Thyroid gland (tissue), 4 donors: ENCODE measurements around the gene SDCCAG8. TPM values are rescaled to one million over a fixed set of nuclear protein-coding genes. Genes with fewer than 3 reads are reported as not detected.

ENCODE experiments used
- DNase-seq, 2 donors: peaks; one replicate each; pipeline ENCODE4 v3.0.0-alpha.2; 2019
- H3K27ac ChIP-seq, 3 donors: fragments of 200-600 bp; sonication (generic); 1 replicate in 2 of 3; 2 replicates in 1 of 3; pipeline ENCODE4 v1.5.1; 2016 to 2019; ENCODE audit warnings: mild to moderate bottlenecking in 1 of 3, moderate library complexity in 1 of 3
- H3K27me3 ChIP-seq: fragments of 200-600 bp; sonication (generic); one replicate; pipeline ENCODE4 v1.5.1; 2019
- H3K36me3 ChIP-seq, 2 donors: fragments of 200-600 bp; sonication (generic); one replicate each; pipeline ENCODE4 v1.5.1; 2016 to 2019
- H3K4me1 ChIP-seq, 2 donors: fragments of 200-600 bp; sonication (generic); one replicate each; pipeline ENCODE4 v1.5.1; 2017 to 2019
- H3K4me3 ChIP-seq, 3 donors: fragments of 200-600 bp; sonication (generic); replicated peaks in 1 of 3; 1 replicate in 2 of 3; 2 replicates in 1 of 3; pipeline ENCODE4 v1.5.1; 2016; ENCODE audit warnings: mild to moderate bottlenecking in 1 of 3
- H3K9me3 ChIP-seq: fragments of 200-600 bp; sonication (generic); one replicate; pipeline ENCODE4 v1.5.1; 2017
- CTCF ChIP-seq, 6 experiments: fragments of 200-600 bp in 3 of 6; fragments of 450-650 bp in 3 of 6; sonication (generic) in 3 of 6; IDR thresholded peaks; one replicate each; pipeline ENCODE4 v1.5.1; 2016 to 2019; ENCODE audit warnings: antibody characterized with exemption in 6 of 6, mild to moderate bottlenecking in 2 of 6, inconsistent platforms in 1 of 6, moderate library complexity in 1 of 6
- POLR2A ChIP-seq, 2 donors: fragments of 450-650 bp; IDR thresholded peaks; one replicate each; pipeline ENCODE4 v1.6.1; 2017; ENCODE audit warnings: antibody characterized with exemption in 2 of 2, mild to moderate bottlenecking in 2 of 2, moderate library complexity in 1 of 2
- WGBS, 2 donors: methylation state at CpG; one replicate each; pipeline ENCODE4 v1.1.5; 2017; 5-methylcytosine and 5-hydroxymethylcytosine counted together
- intact Hi-C: fragments of 100-400 bp; cut with DNase I; formaldehyde crosslinking; loops from one replicate; pipeline ENCODE4 v1.15.1; 2023
- total RNA-seq, 4 donors: library from RNA; depleted of rRNA; stranded (reverse); fragments of >200 nt; gene quantifications; one replicate each; pipeline ENCODE4 v1.2.3, GENCODE V29; 2016

The SDCCAG8 gene
- total RNA-seq, 4 donors from 2014 or later: 105 to 193 (median 115) TPM

GRCh38 chr1:243523766-243524165 is 267.9 kb downstream of the SDCCAG8 start:
- H3K27me3 ChIP-seq: no peaks in the 10 kb centered on the region
- no peaks in the 10 kb centered on the region for H3K9me3 ChIP-seq
- WGBS, 2 donors: 94 to 96% methylated on average over 5 of the region's 5 CpGs
- no peak overlapping the region for H3K4me3 ChIP-seq
- no peak overlapping the region for H3K27ac ChIP-seq
- H3K36me3 ChIP-seq: no peaks in the 10 kb centered on the region
- intact Hi-C loops: no loop called here
- no peak for DNase-seq
- peaks cover 7 to 14% of the 10 kb centered on the region in 2 donors for H3K4me1 ChIP-seq
- no peak for TF ChIP-seq CTCF (IDR thresholded peaks at IDR 0.05)
- no peak for TF ChIP-seq POLR2A (IDR thresholded peaks at IDR 0.05)

- intact Hi-C loops: no loop called here
- 31 to 32% methylated on average over 2 of the region's 2 CpGs for WGBS, 2 donors
- Histone ChIP-seq H3K27me3 (no peaks in the 10 kb centered on the region), H3K36me3 (no peaks in the 10 kb centered on the region), H3K4me1 (peaks cover 7 to 18% of the 10 kb centered on the region in 2 donors), H3K4me3 (no peak overlapping the region), H3K27ac (peak overlapping the region; percentile 53 to 74 (median 72)), H3K9me3 (no peaks in the 10 kb centered on the region)
- TF ChIP-seq POLR2A (IDR thresholded peaks at IDR 0.05): peak in 1 of 2 donors; percentile 27
- no peak for TF ChIP-seq CTCF (IDR thresholded peaks at IDR 0.05)
- peak; percentile 49 to 54 for DNase-seq
These were observed 269.2 kb downstream of the SDCCAG8 start for GRCh38 chr1:243525085-243525487.

GRCh38 chr1:243526180-243526579 is 270.3 kb downstream of the SDCCAG8 start:
- peaks cover 7 to 18% of the 10 kb centered on the region in 2 donors for H3K4me1 ChIP-seq
- H3K27ac ChIP-seq: peak overlapping the region in 1 of 3 donors; percentile 74
- no peak overlapping the region for H3K4me3 ChIP-seq
- H3K36me3 ChIP-seq: no peaks in the 10 kb centered on the region
- TF ChIP-seq CTCF (IDR thresholded peaks at IDR 0.05) (no peak), POLR2A (IDR thresholded peaks at IDR 0.05) (no peak)
- DNase-seq: no peak
- intact Hi-C loops: no loop called here
- H3K9me3 ChIP-seq: no peaks in the 10 kb centered on the region
- 94 to 95% methylated on average over 7 of the region's 7 CpGs for WGBS, 2 donors
- no peaks in the 10 kb centered on the region for H3K27me3 ChIP-seq

- H3K36me3 ChIP-seq: no peaks in the 10 kb centered on the region
- DNase-seq: no peak
- no peak for TF ChIP-seq CTCF (IDR thresholded peaks at IDR 0.05)
- no peak overlapping the region for H3K4me3 ChIP-seq
- H3K4me1 ChIP-seq: peaks cover 7 to 18% of the 10 kb centered on the region in 2 donors
- H3K9me3 ChIP-seq: no peaks in the 10 kb centered on the region
- H3K27me3 ChIP-seq: no peaks in the 10 kb centered on the region
- 100% methylated on average over 2 of the region's 2 CpGs for WGBS, 2 donors
- no peak overlapping the region for H3K27ac ChIP-seq
- intact Hi-C loops: no loop called here
These were observed 272.7 kb downstream of the SDCCAG8 start for GRCh38 chr1:243528459-243529121.

- Histone ChIP-seq H3K9me3 (no peaks in the 10 kb centered on the region), H3K27ac (no peak overlapping the region), H3K4me1 (peaks cover 6 to 15% of the 10 kb centered on the region in 2 donors), H3K4me3 (no peak overlapping the region), H3K27me3 (no peaks in the 10 kb centered on the region), H3K36me3 (no peaks in the 10 kb centered on the region)
- no peak for DNase-seq
- 96 to 98% methylated on average over 4 of the region's 4 CpGs for WGBS, 2 donors
- intact Hi-C loops: no loop called here
- no peak for TF ChIP-seq CTCF (IDR thresholded peaks at IDR 0.05)
- no peak for TF ChIP-seq POLR2A (IDR thresholded peaks at IDR 0.05)
These were observed 273.7 kb downstream of the SDCCAG8 start for GRCh38 chr1:243529512-243529911.
